Ascending aorta (tissue), 2 donors: ENCODE results near the gene SPPL2A. TPM values are rescaled to one million over a fixed set of nuclear protein-coding genes. Genes with fewer than 3 reads are reported as not detected.

Experiments used
- DNase-seq, 2 donors: peaks; one replicate each; pipeline ENCODE4 v3.0.0-alpha.2; 2019; ENCODE audit warnings: low spot score in 2 of 2
- H3K27ac ChIP-seq, 2 donors: fragments of 200-600 bp; sonication (generic); one replicate each; pipeline ENCODE4 v1.5.1; 2016 to 2017; ENCODE audit warnings: mild to moderate bottlenecking in 1 of 2
- H3K27me3 ChIP-seq: fragments of 200-600 bp; sonication (generic); one replicate; pipeline ENCODE4 v1.5.1; 2017
- H3K36me3 ChIP-seq, 2 donors: fragments of 200-600 bp; sonication (generic); one replicate each; pipeline ENCODE4 v1.5.1; 2016
- H3K4me1 ChIP-seq, 2 donors: fragments of 200-600 bp; sonication (generic); one replicate each; pipeline ENCODE4 v1.5.1; 2016 to 2017; ENCODE audit warnings: mild to moderate bottlenecking in 1 of 2
- H3K4me3 ChIP-seq, 2 donors: fragments of 200-600 bp; sonication (generic); one replicate each; pipeline ENCODE4 v1.5.1; 2016 to 2017; ENCODE audit warnings: mild to moderate bottlenecking in 1 of 2
- H3K9me3 ChIP-seq, 2 donors: fragments of 200-600 bp; sonication (generic); one replicate each; pipeline ENCODE4 v1.5.1; 2016
- CTCF ChIP-seq, 3 experiments: fragments of 200-600 bp in 2 of 3; fragments of 450-650 bp in 1 of 3; sonication (generic) in 2 of 3; IDR thresholded peaks; one replicate each; pipeline ENCODE4 v1.5.1; 2016 to 2019; ENCODE audit warnings: antibody characterized with exemption in 3 of 3, mild to moderate bottlenecking in 1 of 3, moderate library complexity in 1 of 3
- intact Hi-C: fragments of 100-400 bp; cut with DNase I; formaldehyde crosslinking; loops from one replicate; pipeline ENCODE4 v1.15.1; 2023
- total RNA-seq: library from RNA; depleted of rRNA; stranded (reverse); fragments of >200 nt; gene quantifications from one replicate; pipeline ENCODE4 v1.1.0, GENCODE V29; 2016

Gene SPPL2A
- total RNA-seq, 1 donor from 2014 or later, result 785 TPM

GRCh38 chr15:50797926-50798325 is 32.4 kb upstream of the SPPL2A start:
- no peak for TF ChIP-seq CTCF (IDR thresholded peaks at IDR 0.05)
- Histone ChIP-seq H3K36me3 (no peaks in the 10 kb centered on the region), H3K4me3 (no peak overlapping the region), H3K4me1 (no peaks in the 10 kb centered on the region), H3K9me3 (no peaks in the 10 kb centered on the region), H3K27me3 (no peaks in the 10 kb centered on the region), H3K27ac (no peak overlapping the region)
- intact Hi-C loops, result loop anchor here (10.0 kb wide), 1 partner anchor 47 kb away; no protein-coding TSS in a partner anchor
- no peak for DNase-seq

DNA sequence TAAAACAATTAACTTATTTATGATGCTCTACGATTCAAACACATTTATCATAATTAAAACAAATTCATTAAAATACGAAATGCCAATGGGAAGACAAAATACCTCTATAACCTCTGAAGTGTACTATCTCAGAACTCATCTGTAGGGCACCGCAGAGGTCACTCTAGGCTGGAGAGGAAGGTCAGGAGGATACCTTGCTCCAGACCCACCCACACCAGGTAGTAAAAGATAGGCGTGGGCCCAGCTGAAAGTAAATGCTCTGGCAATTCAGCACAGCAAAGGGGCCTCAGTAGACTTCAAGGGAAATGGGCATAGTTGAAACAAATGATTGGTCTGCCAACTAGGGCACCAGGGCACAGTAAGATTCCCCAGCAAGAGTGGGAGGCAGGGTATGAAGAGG is 26.0 kb upstream of the SPPL2A start:
- no peak for TF ChIP-seq CTCF (IDR thresholded peaks at IDR 0.05)
- DNase-seq, result no peak
- H3K36me3 ChIP-seq, result no peaks in the 10 kb centered on the region
- H3K27ac ChIP-seq, result no peak overlapping the region
- intact Hi-C loops, result loop anchor here (10.0 kb wide), 1 partner anchor 53 kb away; no protein-coding TSS in a partner anchor
- H3K4me1 ChIP-seq, result no peaks in the 10 kb centered on the region
- no peak overlapping the region for H3K4me3 ChIP-seq
- no peaks in the 10 kb centered on the region for H3K9me3 ChIP-seq
- no peaks in the 10 kb centered on the region for H3K27me3 ChIP-seq

GRCh38 chr15:50790778-50791453 is 25.4 kb upstream of the SPPL2A start:
- no peak for DNase-seq
- H3K4me3 ChIP-seq, result no peak overlapping the region
- intact Hi-C loops, result loop anchor here (10.0 kb wide), 1 partner anchor 54 kb away; no protein-coding TSS in a partner anchor
- H3K9me3 ChIP-seq, result no peaks in the 10 kb centered on the region
- no peaks in the 10 kb centered on the region for H3K4me1 ChIP-seq
- H3K36me3 ChIP-seq, result no peaks in the 10 kb centered on the region
- no peak for TF ChIP-seq CTCF (IDR thresholded peaks at IDR 0.05)
- no peak overlapping the region for H3K27ac ChIP-seq
- H3K27me3 ChIP-seq, result no peaks in the 10 kb centered on the region

DNA sequence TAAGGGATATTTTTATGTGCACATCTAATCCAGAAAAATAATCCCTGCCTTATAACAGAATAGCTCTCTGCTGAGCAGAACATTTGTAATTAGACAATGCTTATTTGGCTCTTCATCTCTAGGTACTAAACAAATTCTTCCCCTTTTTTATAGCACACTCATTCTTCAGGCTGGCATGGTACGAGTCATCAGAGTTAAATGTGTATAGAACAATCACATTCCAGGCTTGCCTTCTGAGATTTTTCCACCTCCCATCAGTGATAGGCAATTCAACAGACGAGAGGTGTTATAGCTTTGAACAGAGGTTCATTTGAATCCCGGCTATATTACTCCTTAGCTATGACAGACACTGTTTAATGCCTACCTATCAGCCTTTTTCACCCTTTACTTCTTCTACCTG is 21.4 kb upstream of the SPPL2A start:
- no peak overlapping the region for H3K27ac ChIP-seq
- H3K27me3 ChIP-seq, result no peaks in the 10 kb centered on the region
- TF ChIP-seq CTCF (IDR thresholded peaks at IDR 0.05), result no peak
- H3K36me3 ChIP-seq, result no peaks in the 10 kb centered on the region
- H3K4me3 ChIP-seq, result no peak overlapping the region
- H3K9me3 ChIP-seq, result no peaks in the 10 kb centered on the region
- DNase-seq, result no peak
- H3K4me1 ChIP-seq, result no peaks in the 10 kb centered on the region
- intact Hi-C loops, result no loop called here

DNA sequence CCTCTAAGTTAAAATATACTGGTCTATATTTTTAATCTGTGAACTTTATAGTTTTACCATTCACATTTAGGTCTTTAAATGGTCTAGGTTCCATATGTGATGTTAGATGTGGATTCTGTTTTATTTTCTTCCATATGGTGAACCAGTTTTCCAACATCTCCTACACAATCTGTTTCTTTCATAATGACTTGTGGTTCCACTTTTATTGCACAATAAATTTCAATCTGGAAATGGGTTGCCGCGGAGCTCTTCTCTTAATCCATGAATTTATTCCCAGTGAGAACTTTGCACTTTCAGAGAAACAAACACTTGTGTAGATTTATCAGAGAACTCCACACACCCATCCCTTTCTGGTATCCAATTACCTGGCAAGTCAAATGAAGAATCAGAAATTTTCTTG is 20.9 kb upstream of the SPPL2A start:
- H3K9me3 ChIP-seq, result no peaks in the 10 kb centered on the region
- no peaks in the 10 kb centered on the region for H3K36me3 ChIP-seq
- TF ChIP-seq CTCF (IDR thresholded peaks at IDR 0.05), result no peak
- no peak for DNase-seq
- H3K27ac ChIP-seq, result no peak overlapping the region
- H3K4me3 ChIP-seq, result no peak overlapping the region
- intact Hi-C loops, result no loop called here
- no peaks in the 10 kb centered on the region for H3K4me1 ChIP-seq
- H3K27me3 ChIP-seq, result no peaks in the 10 kb centered on the region
